T-helper 1 cell treated with Interleukin-12 subunit alpha and Interleukin-12 subunit beta and Interleukin-4 antibody, amounts not matched to agents 30 μg/mL and 1 μg/mL, for 36 hours (primary cell): Measurements from ENCODE around the gene ZFYVE28.
A peak's percentile ranks its signal among the peaks of the same experiment; 100 is the strongest.

Experiments used
- H3K27ac Mint-ChIP-seq: one replicate; pipeline ENCODE4 v1.8.0; 2021; ENCODE audit warnings: mild to moderate bottlenecking, mixed read lengths
- H3K27me3 Mint-ChIP-seq: one replicate; pipeline ENCODE4 v1.8.0; 2021; ENCODE audit warnings: low read depth, mixed read lengths
- H3K36me3 Mint-ChIP-seq: one replicate; pipeline ENCODE4 v1.8.0; 2021; ENCODE audit warnings: low read depth, mixed read lengths
- H3K4me1 Mint-ChIP-seq: one replicate; pipeline ENCODE4 v1.8.0; 2021; ENCODE audit warnings: low read depth, mixed read lengths
- H3K4me3 Mint-ChIP-seq: one replicate; pipeline ENCODE4 v1.8.0; 2021; ENCODE audit warnings: mild to moderate bottlenecking, moderate library complexity, mixed read lengths
- H3K9me3 Mint-ChIP-seq: one replicate; pipeline ENCODE4 v1.8.0; 2021; ENCODE audit warnings: mixed read lengths

ZFYVE28 gene

DNA sequence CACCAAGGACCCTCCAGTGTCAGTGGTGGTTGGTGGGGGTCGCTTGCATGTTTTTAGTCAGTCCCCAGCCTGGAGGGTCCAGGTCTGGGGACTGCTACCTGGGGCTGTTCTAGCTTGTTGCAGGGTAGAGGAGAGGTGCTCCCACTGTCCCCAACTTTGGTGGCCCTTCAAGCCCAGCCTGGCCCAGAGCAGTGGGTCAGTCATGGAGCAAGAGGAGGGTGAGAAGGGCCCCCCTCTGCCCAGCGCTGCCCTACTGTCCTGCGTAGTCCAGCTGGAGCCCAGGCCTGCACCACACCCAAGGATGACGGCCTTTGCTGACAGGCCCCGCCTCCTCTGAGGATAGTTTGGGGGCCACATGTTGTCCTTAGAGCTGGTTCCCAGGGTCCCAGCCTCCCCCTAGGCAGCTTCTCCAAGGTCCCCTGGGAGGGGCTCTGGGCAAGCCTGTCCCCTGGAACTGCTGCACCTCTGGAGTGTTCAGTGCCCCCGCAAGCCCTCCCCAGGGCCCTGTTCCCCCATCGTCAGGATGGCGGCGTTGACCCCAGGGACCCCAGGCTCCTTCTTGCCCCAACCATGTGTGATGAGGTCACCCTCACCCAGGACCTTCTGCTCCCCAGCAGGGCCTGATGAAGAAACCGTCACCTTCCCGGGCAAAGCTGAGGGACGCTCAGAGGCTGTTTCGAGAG is 7.1 kb upstream of the ZFYVE28 start:
- Mint-ChIP-seq H3K4me1 (no peaks in the 10 kb centered on the region), H3K36me3 (no peaks in the 10 kb centered on the region), H3K4me3 (no peak overlapping the region), H3K9me3 (no peaks in the 10 kb centered on the region), H3K27ac (no peak overlapping the region), H3K27me3 (peaks cover 22% of the 10 kb centered on the region)

GRCh38 chr4:2424581-2424980 is 6.1 kb upstream of the ZFYVE28 start:
- no peaks in the 10 kb centered on the region for H3K36me3 Mint-ChIP-seq
- H3K4me1 Mint-ChIP-seq = peaks cover 7% of the 10 kb centered on the region
- no peak overlapping the region for H3K27ac Mint-ChIP-seq
- no peaks in the 10 kb centered on the region for H3K9me3 Mint-ChIP-seq
- H3K27me3 Mint-ChIP-seq = peaks cover 31% of the 10 kb centered on the region
- no peak overlapping the region for H3K4me3 Mint-ChIP-seq

DNA sequence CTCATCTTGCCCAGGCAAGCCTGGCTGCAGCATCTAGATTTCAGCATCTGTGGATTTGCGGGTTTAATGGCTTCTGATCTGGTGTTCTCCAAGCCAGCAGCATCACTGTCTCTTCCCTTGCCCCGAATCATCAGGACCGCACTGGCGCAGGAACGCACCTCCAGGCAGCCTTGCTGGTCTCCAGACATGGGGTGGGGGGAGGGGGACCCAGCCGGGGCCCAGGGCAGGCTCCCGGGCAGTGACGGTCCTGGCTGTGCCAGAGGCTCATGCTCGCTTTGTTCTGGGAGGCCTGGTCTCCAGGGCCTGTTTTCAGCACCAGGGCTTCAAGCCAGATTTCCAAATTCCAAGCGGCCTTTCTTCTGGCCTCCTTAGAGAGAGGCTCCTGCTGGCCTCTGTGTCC is 5.2 kb upstream of the ZFYVE28 start:
- Mint-ChIP-seq H3K4me1 (peaks cover 13% of the 10 kb centered on the region), H3K36me3 (no peaks in the 10 kb centered on the region), H3K4me3 (no peak overlapping the region), H3K9me3 (no peaks in the 10 kb centered on the region), H3K27ac (no peak overlapping the region), H3K27me3 (peaks cover 38% of the 10 kb centered on the region)

GRCh38 chr4:2423066-2423465 is 4.6 kb upstream of the ZFYVE28 start:
- Mint-ChIP-seq H3K9me3 (no peaks in the 10 kb centered on the region), H3K4me3 (no peak overlapping the region), H3K36me3 (no peaks in the 10 kb centered on the region), H3K27me3 (peaks cover 38% of the 10 kb centered on the region), H3K27ac (no peak overlapping the region), H3K4me1 (peaks cover 13% of the 10 kb centered on the region)

GRCh38 chr4:2421928-2422327 is 3.5 kb upstream of the ZFYVE28 start:
- Mint-ChIP-seq H3K4me1 (peaks cover 13% of the 10 kb centered on the region), H3K36me3 (no peaks in the 10 kb centered on the region), H3K27ac (no peak overlapping the region), H3K9me3 (no peaks in the 10 kb centered on the region), H3K4me3 (no peak overlapping the region), H3K27me3 (peaks cover 45% of the 10 kb centered on the region)

GRCh38 chr4:2419814-2420213 is 1.4 kb upstream of the ZFYVE28 start:
- peaks cover 23% of the 10 kb centered on the region for H3K4me1 Mint-ChIP-seq
- peak overlapping the region; percentile 38 for H3K4me3 Mint-ChIP-seq
- no peaks in the 10 kb centered on the region for H3K9me3 Mint-ChIP-seq
- H3K27ac Mint-ChIP-seq = no peak overlapping the region
- peaks cover 60% of the 10 kb centered on the region for H3K27me3 Mint-ChIP-seq
- H3K36me3 Mint-ChIP-seq = peaks cover 3% of the 10 kb centered on the region

DNA sequence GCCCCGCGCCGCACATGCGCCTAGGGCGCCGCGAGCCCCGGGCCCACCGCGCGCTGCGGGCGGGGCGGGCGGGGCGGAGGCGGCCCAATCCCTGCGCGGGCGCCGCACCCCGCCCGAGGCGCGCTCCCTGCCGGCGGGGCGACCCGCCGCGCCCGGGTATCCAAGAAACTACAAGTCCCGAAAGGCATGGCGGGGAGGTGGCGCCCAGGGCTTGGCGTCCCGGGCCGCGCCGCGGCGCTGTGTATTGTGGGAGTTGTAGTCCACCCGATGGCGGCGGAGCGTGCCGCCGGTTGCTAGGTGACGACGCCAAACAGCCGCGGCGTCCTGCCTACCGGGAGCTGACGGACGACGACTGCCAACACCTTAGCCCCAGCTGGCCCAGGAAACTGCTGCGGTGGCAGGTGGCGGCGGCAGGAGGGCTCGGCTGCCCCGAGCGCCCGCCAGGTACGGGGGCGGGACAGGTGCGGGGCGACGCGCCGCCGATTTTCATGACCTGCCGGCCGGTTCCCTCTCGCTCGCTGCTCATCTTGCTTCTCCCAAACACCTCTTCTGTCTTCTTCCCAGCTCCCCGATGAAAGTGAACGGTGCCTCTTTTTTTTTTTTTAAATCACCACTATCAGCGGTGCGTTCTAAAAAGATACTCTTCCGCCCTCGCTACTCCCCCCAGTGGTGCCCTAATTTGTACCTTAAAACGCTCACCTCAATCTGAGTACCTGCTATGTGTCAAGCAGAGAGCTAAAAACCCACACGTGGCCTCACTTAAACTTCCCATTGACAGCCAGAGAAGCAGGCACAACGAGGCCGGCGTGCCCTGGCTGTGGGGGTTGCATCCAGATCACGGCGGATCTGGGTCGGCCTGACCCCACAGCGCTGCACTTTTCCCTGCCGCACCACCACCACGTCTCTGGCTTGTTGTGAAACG is 466 bp upstream of the ZFYVE28 start, which contains the start of gene CFAP99:
TSS of gene CFAP99 (plus strand) at position 306 of the 922 bp plus-strand sequence.
- H3K4me1 Mint-ChIP-seq = peaks cover 32% of the 10 kb centered on the region
- peaks cover 60% of the 10 kb centered on the region for H3K27me3 Mint-ChIP-seq
- H3K36me3 Mint-ChIP-seq = peaks cover 3% of the 10 kb centered on the region
- peak within 1 kb of the TSS; percentile 80 for H3K27ac Mint-ChIP-seq
- H3K9me3 Mint-ChIP-seq = no peaks in the 10 kb centered on the region
- peak within 1 kb of the TSS; percentile 91 for H3K4me3 Mint-ChIP-seq

DNA sequence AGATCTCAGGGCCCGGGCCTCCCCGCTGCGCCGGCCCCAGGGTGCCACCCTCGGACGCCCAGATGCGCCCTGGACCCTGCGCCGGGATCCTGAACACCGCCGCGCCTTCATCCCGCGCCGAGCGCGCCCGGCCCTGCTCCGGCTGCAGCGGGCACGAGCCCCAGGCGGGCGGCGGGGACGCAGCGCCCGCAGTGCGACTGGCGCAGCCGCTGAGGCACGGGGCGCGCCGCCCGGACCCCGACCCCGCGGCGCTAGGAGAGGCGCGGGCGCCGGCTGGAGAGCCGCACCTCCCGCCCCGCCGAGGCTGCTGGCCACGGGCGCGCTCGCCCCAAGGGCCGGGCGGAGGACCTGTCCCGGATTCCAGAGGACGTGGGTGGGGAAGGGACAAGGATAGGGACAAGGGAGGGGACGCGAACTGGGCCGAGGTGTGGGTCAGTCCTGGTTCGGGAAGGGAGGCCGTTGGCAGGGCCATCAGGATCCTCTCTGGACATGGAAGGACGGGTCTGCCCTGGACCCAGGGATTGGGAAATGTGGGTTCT is 1.1 kb downstream of the ZFYVE28 start:
- Mint-ChIP-seq H3K27me3 (peaks cover 55% of the 10 kb centered on the region), H3K4me3 (peak overlapping the region; percentile 91), H3K36me3 (peaks cover 3% of the 10 kb centered on the region), H3K27ac (no peak overlapping the region), H3K9me3 (no peaks in the 10 kb centered on the region), H3K4me1 (peaks cover 44% of the 10 kb centered on the region)

DNA sequence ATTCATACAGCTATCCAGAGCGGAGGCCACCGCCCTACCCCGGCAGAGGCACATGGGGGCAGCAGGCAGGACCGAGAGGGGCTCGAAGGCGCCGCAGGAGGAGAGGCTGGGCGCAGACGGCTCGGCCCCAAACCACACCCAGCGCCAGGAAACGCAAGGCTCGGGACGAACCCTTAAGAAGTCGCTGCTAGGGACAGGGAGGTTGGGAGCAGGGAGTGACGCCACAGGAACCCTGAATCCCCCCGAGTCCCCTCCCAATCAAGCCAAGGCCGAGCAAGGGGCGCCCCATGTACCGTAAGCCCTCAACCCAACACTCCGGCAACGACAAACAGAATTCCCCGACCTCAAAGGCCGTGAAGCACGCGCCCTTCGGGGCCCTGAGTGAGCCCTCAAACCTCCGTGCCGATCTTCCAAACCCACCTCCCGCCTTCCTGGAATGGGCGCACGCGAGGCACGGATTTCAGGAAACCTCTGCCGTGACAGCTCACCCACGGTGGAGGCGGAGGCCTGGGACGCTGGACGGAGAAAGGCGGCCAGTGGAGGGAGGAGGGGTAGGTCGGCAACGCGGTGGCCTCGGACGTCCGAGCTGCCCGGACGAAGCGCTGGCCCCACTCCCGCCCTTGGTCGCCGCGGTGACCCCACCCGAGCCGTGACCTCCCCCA is 1.8 kb downstream of the ZFYVE28 start:
- peak overlapping the region; percentile 66 for H3K4me3 Mint-ChIP-seq
- H3K27me3 Mint-ChIP-seq = peaks cover 49% of the 10 kb centered on the region
- H3K36me3 Mint-ChIP-seq = peaks cover 3% of the 10 kb centered on the region
- peaks cover 49% of the 10 kb centered on the region for H3K4me1 Mint-ChIP-seq
- H3K27ac Mint-ChIP-seq = no peak overlapping the region
- no peaks in the 10 kb centered on the region for H3K9me3 Mint-ChIP-seq

- Mint-ChIP-seq H3K4me1 (peaks cover 56% of the 10 kb centered on the region), H3K9me3 (no peaks in the 10 kb centered on the region), H3K36me3 (peaks cover 3% of the 10 kb centered on the region), H3K27ac (no peak overlapping the region), H3K4me3 (peak overlapping the region; percentile 66), H3K27me3 (peaks cover 43% of the 10 kb centered on the region)
These were observed 2.4 kb downstream of the ZFYVE28 start for GRCh38 chr4:2415881-2416563.

GRCh38 chr4:2415213-2415612 is 3.2 kb downstream of the ZFYVE28 start:
- Mint-ChIP-seq H3K36me3 (peaks cover 3% of the 10 kb centered on the region), H3K4me1 (peaks cover 60% of the 10 kb centered on the region), H3K4me3 (no peak overlapping the region), H3K27ac (no peak overlapping the region), H3K9me3 (no peaks in the 10 kb centered on the region), H3K27me3 (peaks cover 35% of the 10 kb centered on the region)

DNA sequence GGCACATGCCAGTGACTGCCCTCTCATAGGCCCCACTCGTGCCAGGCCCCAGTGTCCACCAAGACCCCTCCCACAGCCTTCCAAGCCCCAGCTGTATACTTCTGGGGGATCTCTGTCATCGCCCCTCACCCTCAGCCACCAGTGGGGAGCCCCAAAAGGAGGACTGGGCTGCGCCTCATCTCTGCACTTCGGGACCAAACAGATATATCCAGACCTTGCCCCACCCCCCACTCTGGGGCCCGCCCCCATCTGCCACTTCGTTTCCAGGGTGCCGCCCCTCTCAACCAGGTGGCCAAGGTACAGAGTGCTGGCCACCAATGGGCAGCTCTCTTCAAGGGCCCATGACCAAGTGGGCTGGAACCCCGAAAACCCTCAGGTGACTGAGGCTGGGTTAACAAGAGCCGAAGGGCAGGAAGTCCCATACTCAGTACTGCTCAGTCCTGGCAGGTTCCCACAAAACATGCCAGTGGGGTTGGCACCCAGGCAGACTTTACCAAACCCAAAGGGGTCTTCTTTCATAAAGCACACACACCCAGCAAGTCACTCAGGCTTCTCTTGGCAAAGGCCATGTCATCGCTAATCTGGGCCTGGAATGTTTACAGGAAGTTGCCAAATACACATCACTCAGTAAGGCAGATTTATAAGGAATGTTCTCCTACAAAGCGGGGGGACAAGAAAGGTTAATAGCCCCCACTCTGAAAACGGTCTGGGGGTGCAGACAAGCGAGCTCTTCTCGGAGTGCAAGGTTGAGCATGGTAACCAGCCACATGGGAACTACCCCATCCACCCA is 4.4 kb downstream of the ZFYVE28 start:
- Mint-ChIP-seq H3K36me3 (peaks cover 3% of the 10 kb centered on the region), H3K27ac (peak overlapping the region; percentile 96), H3K4me1 (peaks cover 53% of the 10 kb centered on the region), H3K9me3 (no peaks in the 10 kb centered on the region), H3K4me3 (peak overlapping the region; percentile 71), H3K27me3 (peaks cover 23% of the 10 kb centered on the region)

GRCh38 chr4:2412885-2413716 is 5.3 kb downstream of the ZFYVE28 start:
- Mint-ChIP-seq H3K9me3 (no peaks in the 10 kb centered on the region), H3K4me3 (peak overlapping the region; percentile 71), H3K4me1 (peaks cover 59% of the 10 kb centered on the region), H3K27ac (peak overlapping the region; percentile 96), H3K27me3 (peaks cover 22% of the 10 kb centered on the region), H3K36me3 (peaks cover 3% of the 10 kb centered on the region)
